Measurements from ENCODE around the gene PTPRN2. TPM values are rescaled to one million over a fixed set of nuclear protein-coding genes. Genes with fewer than 3 reads are reported as not detected.

PTPRN2 gene
- total and polyA plus RNA-seq, 8 donors = 12.2 to 49.2 (median 31.8) TPM

DNA sequence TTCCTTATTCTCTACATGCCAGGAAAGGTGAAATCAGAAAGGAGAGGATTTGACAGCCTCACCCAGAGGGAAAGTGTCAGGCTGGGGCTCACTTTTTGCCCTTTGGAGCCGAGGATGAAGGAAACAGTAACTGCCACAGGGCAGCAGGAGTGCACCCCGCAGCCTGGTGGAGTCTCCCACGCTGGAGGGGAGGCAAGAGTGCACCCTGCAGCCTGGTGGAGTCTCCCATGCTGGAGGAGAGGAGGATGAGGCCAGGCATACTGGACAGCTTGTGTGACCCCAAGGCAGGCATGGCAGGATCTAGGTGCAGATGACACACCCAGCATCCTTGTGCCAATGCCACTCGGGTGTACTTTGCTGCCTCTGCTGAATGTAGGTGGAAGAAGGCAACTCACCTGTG, 766.8 kb downstream of the PTPRN2 start:
- no peaks in the 10 kb centered on the region for H3K36me3 ChIP-seq
- H3K4me3 ChIP-seq = no peak overlapping the region
- intact Hi-C loops (cut with DNase I) = no loop called here
- H3K9me3 ChIP-seq = no peaks in the 10 kb centered on the region
- DNase-seq (peak in 2 of 6 donors; percentile 30 to 34), ATAC-seq (no peak), FAIRE-seq (no peak)
- H3K27ac ChIP-seq = no peak overlapping the region
- TF ChIP-seq, protein P1, sequence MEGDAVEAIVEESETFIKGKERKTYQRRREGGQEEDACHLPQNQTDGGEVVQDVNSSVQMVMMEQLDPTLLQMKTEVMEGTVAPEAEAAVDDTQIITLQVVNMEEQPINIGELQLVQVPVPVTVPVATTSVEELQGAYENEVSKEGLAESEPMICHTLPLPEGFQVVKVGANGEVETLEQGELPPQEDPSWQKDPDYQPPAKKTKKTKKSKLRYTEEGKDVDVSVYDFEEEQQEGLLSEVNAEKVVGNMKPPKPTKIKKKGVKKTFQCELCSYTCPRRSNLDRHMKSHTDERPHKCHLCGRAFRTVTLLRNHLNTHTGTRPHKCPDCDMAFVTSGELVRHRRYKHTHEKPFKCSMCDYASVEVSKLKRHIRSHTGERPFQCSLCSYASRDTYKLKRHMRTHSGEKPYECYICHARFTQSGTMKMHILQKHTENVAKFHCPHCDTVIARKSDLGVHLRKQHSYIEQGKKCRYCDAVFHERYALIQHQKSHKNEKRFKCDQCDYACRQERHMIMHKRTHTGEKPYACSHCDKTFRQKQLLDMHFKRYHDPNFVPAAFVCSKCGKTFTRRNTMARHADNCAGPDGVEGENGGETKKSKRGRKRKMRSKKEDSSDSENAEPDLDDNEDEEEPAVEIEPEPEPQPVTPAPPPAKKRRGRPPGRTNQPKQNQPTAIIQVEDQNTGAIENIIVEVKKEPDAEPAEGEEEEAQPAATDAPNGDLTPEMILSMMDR (IDR thresholded peaks at IDR 0.05) = no peak
- no peaks in the 10 kb centered on the region for H3K4me1 ChIP-seq
- no peaks in the 10 kb centered on the region for H3K27me3 ChIP-seq
- 81 to 82% methylated on average over 4 of the region's 4 CpGs for WGBS, 2 donors

- Histone ChIP-seq H3K27me3 (no peaks in the 10 kb centered on the region), H3K27ac (no peak overlapping the region), H3K4me3 (no peak overlapping the region), H3K4me1 (no peaks in the 10 kb centered on the region), H3K36me3 (no peaks in the 10 kb centered on the region), H3K9me3 (no peaks in the 10 kb centered on the region)
- FAIRE-seq (no peak), ATAC-seq (no peak), DNase-seq (peak in 2 of 6 donors; percentile 34 to 37)
- intact Hi-C loops (cut with DNase I) = no loop called here
- TF ChIP-seq, protein P1 (IDR thresholded peaks at IDR 0.05) = no peak
- WGBS, 2 donors = 63 to 77% methylated on average over 20 to 21 of the region's 21 CpGs
These were observed 768.2 kb downstream of the PTPRN2 start for GRCh38 chr7:157819455-157819807.

DNA sequence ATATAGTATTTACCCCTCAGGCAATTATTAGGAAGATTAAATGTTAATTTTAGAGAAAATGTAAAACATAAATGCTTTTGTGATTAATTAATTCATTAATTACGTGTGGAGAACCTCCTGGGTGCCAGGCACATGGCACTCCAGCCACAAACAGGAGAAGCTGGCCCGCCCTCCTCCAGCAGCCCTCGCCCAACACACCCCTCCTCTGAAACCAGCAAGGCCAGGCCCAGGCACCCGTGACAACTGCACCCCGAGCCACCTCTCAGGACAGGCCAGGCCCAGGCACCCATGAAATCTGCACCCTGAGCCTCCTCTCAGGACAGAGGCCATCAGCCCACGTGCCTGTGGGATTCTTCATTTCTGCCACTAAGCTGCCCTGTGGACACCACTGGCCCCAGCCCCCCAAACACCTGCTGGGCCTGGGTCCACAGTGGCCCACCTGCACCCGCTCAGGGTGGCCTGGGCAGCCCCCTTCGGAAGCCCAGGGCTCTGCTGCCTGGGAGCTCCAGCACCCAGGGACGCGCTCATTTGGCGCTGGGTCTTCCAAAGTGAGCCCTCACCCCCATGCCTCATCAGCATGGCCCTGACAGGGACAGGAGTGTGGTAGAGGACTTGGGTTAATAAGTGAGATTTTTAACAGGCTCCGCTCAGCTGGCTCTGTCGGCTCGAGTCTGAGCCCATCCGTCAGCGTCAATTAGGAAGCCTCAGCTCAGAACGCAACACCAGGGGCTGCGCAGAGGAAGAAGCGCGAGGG, 768.7 kb downstream of the PTPRN2 start:
- Histone ChIP-seq H3K9me3 (no peaks in the 10 kb centered on the region), H3K36me3 (no peaks in the 10 kb centered on the region), H3K4me3 (no peak overlapping the region), H3K4me1 (no peaks in the 10 kb centered on the region), H3K27ac (no peak overlapping the region), H3K27me3 (no peaks in the 10 kb centered on the region)
- intact Hi-C loops (cut with DNase I) = no loop called here
- TF ChIP-seq, protein P1 (IDR thresholded peaks at IDR 0.05) = no peak
- ATAC-seq (no peak), FAIRE-seq (no peak), DNase-seq (peak in 2 of 6 donors; percentile 32 to 44)
- WGBS, 2 donors = 76 to 82% methylated on average over 20 of the region's 20 CpGs

GRCh38 chr7:157817944-157818700, 769.5 kb downstream of the PTPRN2 start:
- Histone ChIP-seq H3K36me3 (no peaks in the 10 kb centered on the region), H3K4me3 (no peak overlapping the region), H3K4me1 (no peaks in the 10 kb centered on the region), H3K9me3 (no peaks in the 10 kb centered on the region), H3K27me3 (no peaks in the 10 kb centered on the region), H3K27ac (no peak overlapping the region)
- WGBS, 2 donors = 87 to 89% methylated on average over 13 of the region's 13 CpGs
- FAIRE-seq (no peak), ATAC-seq (no peak), DNase-seq (peak in 2 of 6 donors; percentile 10 to 21)
- intact Hi-C loops (cut with DNase I) = no loop called here
- TF ChIP-seq, protein P1 (IDR thresholded peaks at IDR 0.05) = no peak

DNA sequence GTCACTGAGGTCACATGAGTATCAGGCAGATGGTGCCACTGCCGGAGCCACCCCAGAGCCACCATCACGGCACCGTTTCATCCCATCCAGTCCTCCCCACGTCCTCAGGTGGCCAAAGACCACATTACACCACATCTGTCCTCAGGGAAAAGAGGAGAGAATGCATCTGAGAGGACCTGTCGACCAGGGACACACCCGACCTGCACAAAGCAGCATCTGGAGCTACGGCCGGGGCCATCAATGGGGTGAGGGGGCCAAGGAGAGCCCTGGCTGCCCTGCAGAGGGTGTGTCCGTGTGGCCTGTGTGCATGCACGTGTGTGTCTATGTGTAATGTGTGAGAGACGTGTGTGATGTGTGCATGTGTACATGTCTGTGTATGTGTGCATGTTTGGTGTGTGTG, 770.2 kb downstream of the PTPRN2 start:
- no peaks in the 10 kb centered on the region for H3K27me3 ChIP-seq
- TF ChIP-seq, protein P1 (IDR thresholded peaks at IDR 0.05) = no peak
- H3K27ac ChIP-seq = no peak overlapping the region
- WGBS, 2 donors = 84 to 90% methylated on average over 11 of the region's 11 CpGs
- no peaks in the 10 kb centered on the region for H3K36me3 ChIP-seq
- no peak overlapping the region for H3K4me3 ChIP-seq
- no peaks in the 10 kb centered on the region for H3K4me1 ChIP-seq
- FAIRE-seq = no peak
- H3K9me3 ChIP-seq = no peaks in the 10 kb centered on the region
- peak in 2 of 6 donors; percentile 25 to 34 for DNase-seq
- intact Hi-C loops (cut with DNase I) = no loop called here
- ATAC-seq = no peak
